Panc1 (cell line): ENCODE data around the gene TPRG1L. TPM values are rescaled to one million over a fixed set of nuclear protein-coding genes. Genes with fewer than 3 reads are reported as not detected.

Experiments used
- ATAC-seq: fragments of 200-7000 bp; cut with Tn5 transposase; 2 replicates; pipeline ENCODE4 v1.9.1; 2020; ENCODE audit warnings: mild to moderate bottlenecking, moderate library complexity
- BruUV-seq: library from RNA; stranded (reverse); fragments of 400-500 nt; replicated peaks from 2 replicates; lab custom pipeline; 2021; lab: Mats Ljungman, UMichigan
- CTCF ChIA-PET: fragments of 300-600 bp; sonication (Branson Sonifier 250); formaldehyde crosslinking; loops from one replicate; lab custom pipeline; 2022; ENCODE audit warnings: antibody characterized with exemption; lab: Charles Lee
- POLR2A ChIA-PET: fragments of 300-600 bp; sonication (Branson Sonifier 250); formaldehyde crosslinking; loops from one replicate; lab custom pipeline; 2022; ENCODE audit warnings: antibody characterized with exemption; lab: Charles Lee
- DNase-seq: peaks from one replicate; pipeline ENCODE4 v3.0.0-alpha.2; 2010; ENCODE audit warnings: low read depth, low spot score
- H3K27ac ChIP-seq: 2 replicates; pipeline ENCODE4 v1.5.1; 2011; ENCODE audit warnings: mild to moderate bottlenecking, low read length, inconsistent platforms
- H3K27me3 ChIP-seq: fragments of 200-500 bp; sonication (Bioruptor generic); 2 replicates; pipeline ENCODE4 v1.6.0; 2014; ENCODE audit warnings: low read length, inconsistent platforms; ENCODE audit not compliant: control insufficient read depth, insufficient read depth
- H3K36me3 ChIP-seq: fragments of 200-500 bp; sonication (Bioruptor generic); 2 replicates; pipeline ENCODE4 v1.5.1; 2014; ENCODE audit warnings: inconsistent platforms, mild to moderate bottlenecking, low read length, moderate library complexity; ENCODE audit not compliant: control insufficient read depth, insufficient read depth
- H3K4me1 ChIP-seq: 2 replicates; pipeline ENCODE4 v1.5.1; 2011; ENCODE audit warnings: inconsistent platforms, mild to moderate bottlenecking, low read length, moderate library complexity; ENCODE audit not compliant: control insufficient read depth, insufficient read depth
- H3K4me3 ChIP-seq, 2 experiments: 2 replicates each; pipeline ENCODE4 v1.5.1; 2011 to 2012; ENCODE audit warnings: low read depth in 2 of 2, low read length in 2 of 2, mild to moderate bottlenecking in 2 of 2, inconsistent platforms in 1 of 2, moderate library complexity in 1 of 2
- H3K9me3 ChIP-seq: fragments of 200-500 bp; sonication (Bioruptor generic); 2 replicates; pipeline ENCODE4 v1.5.1; 2014; ENCODE audit warnings: low read depth, mild to moderate bottlenecking, inconsistent platforms, low read length, moderate library complexity; ENCODE audit not compliant: control insufficient read depth, insufficient read depth
- POLR2AphosphoS5 ChIP-seq: IDR thresholded peaks from 2 replicates; pipeline ENCODE4 v1.6.1; 2012; ENCODE audit warnings: mild to moderate bottlenecking, low read depth, low read length, moderate library complexity
- SIN3A ChIP-seq: IDR thresholded peaks from 2 replicates; pipeline ENCODE4 v1.6.1; 2012; ENCODE audit warnings: low read depth, mild to moderate bottlenecking, low read length, moderate library complexity, borderline replicate concordance; ENCODE audit not compliant: insufficient read depth
- TCF7L2 ChIP-seq: IDR thresholded peaks from 2 replicates; pipeline ENCODE4 v1.6.1; 2011; ENCODE audit warnings: mild to moderate bottlenecking, low read depth, low read length, inconsistent platforms
- in situ Hi-C: cut with HindIII; loops from 2 replicates; pipeline ENCODE4 v1.10.0; 2016; ENCODE audit warnings: low sequenced_read_pairs, low pct_unique_long_range_greater_than_20kb
- intact Hi-C: fragments of 100-400 bp; cut with micrococcal nuclease; formaldehyde crosslinking; loops from one replicate; pipeline ENCODE4 v1.10.0; 2022; ENCODE audit not compliant: unreplicated experiment
- total RNA-seq: library from RNA; stranded (reverse); gene quantifications from one replicate; pipeline ENCODE4 v1.2.1, GENCODE V29; 2021; ENCODE audit not compliant: unreplicated experiment
- TF ChIP-seq, protein P1 (sequence below): fragments of 450-650 bp; IDR thresholded peaks from 2 replicates; pipeline ENCODE4 v1.5.1; 2017; ENCODE audit warnings: mild to moderate bottlenecking
- TF ChIP-seq, protein P2 (sequence below), 2 experiments: IDR thresholded peaks; 2 replicates each; pipeline ENCODE4 v1.6.1; 2011 to 2012; ENCODE audit warnings: low read depth in 2 of 2, control low read depth in 1 of 2, low read length in 1 of 2, mild to moderate bottlenecking in 1 of 2, moderate library complexity in 1 of 2; ENCODE audit not compliant: insufficient read depth in 1 of 2

The TPRG1L gene
- total RNA-seq, 1 experiment from 2014 or later, result 57.5 TPM

DNA sequence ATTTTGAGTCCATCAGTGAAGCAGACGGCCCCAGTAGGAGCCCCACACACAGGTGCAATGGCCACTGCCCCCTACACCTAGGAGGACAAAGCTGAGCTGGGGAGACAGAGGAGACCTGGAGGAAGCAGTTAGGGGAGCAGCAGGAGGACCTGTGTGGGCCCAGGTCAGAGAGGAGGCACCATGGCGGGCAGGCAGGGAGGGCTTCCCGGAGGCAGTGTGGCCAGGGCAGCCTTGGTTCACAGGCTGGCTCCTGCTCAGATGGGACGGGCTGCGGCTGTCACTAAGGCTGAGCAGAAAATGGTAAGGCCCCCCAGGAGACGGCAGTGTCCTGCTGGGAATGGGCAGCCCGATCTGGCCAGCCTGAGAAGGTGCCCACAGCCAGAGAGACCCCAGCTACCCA, 28.9 kb upstream of the TPRG1L start:
- DNase-seq (no peak), ATAC-seq (no peak)
- no peak overlapping the region for H3K4me3 ChIP-seq
- no TSS peak for BruUV-seq
- no peaks in the 10 kb centered on the region for H3K36me3 ChIP-seq
- H3K27me3 ChIP-seq, result no peaks in the 10 kb centered on the region
- peaks cover 8% of the 10 kb centered on the region for H3K4me1 ChIP-seq
- ChIA-PET POLR2A (no interaction called here), CTCF (no interaction called here)
- in situ Hi-C loops, result no loop called here
- intact Hi-C loops, result no loop called here
- no peaks in the 10 kb centered on the region for H3K9me3 ChIP-seq
- H3K27ac ChIP-seq, result no peak overlapping the region
- no peak for TF ChIP-seq SIN3A
- no peak for TF ChIP-seq POLR2AphosphoS5
- TF ChIP-seq, protein P1, sequence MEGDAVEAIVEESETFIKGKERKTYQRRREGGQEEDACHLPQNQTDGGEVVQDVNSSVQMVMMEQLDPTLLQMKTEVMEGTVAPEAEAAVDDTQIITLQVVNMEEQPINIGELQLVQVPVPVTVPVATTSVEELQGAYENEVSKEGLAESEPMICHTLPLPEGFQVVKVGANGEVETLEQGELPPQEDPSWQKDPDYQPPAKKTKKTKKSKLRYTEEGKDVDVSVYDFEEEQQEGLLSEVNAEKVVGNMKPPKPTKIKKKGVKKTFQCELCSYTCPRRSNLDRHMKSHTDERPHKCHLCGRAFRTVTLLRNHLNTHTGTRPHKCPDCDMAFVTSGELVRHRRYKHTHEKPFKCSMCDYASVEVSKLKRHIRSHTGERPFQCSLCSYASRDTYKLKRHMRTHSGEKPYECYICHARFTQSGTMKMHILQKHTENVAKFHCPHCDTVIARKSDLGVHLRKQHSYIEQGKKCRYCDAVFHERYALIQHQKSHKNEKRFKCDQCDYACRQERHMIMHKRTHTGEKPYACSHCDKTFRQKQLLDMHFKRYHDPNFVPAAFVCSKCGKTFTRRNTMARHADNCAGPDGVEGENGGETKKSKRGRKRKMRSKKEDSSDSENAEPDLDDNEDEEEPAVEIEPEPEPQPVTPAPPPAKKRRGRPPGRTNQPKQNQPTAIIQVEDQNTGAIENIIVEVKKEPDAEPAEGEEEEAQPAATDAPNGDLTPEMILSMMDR, result no peak
- TF ChIP-seq, protein P2, sequence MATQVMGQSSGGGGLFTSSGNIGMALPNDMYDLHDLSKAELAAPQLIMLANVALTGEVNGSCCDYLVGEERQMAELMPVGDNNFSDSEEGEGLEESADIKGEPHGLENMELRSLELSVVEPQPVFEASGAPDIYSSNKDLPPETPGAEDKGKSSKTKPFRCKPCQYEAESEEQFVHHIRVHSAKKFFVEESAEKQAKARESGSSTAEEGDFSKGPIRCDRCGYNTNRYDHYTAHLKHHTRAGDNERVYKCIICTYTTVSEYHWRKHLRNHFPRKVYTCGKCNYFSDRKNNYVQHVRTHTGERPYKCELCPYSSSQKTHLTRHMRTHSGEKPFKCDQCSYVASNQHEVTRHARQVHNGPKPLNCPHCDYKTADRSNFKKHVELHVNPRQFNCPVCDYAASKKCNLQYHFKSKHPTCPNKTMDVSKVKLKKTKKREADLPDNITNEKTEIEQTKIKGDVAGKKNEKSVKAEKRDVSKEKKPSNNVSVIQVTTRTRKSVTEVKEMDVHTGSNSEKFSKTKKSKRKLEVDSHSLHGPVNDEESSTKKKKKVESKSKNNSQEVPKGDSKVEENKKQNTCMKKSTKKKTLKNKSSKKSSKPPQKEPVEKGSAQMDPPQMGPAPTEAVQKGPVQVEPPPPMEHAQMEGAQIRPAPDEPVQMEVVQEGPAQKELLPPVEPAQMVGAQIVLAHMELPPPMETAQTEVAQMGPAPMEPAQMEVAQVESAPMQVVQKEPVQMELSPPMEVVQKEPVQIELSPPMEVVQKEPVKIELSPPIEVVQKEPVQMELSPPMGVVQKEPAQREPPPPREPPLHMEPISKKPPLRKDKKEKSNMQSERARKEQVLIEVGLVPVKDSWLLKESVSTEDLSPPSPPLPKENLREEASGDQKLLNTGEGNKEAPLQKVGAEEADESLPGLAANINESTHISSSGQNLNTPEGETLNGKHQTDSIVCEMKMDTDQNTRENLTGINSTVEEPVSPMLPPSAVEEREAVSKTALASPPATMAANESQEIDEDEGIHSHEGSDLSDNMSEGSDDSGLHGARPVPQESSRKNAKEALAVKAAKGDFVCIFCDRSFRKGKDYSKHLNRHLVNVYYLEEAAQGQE (IDR thresholded peaks at IDR 0.05; ENCODE audit: insufficient read depth in 1 of 2, low read depth in 2 of 2, low read length in 1 of 2), result no peak
- no peak for TF ChIP-seq TCF7L2

DNA sequence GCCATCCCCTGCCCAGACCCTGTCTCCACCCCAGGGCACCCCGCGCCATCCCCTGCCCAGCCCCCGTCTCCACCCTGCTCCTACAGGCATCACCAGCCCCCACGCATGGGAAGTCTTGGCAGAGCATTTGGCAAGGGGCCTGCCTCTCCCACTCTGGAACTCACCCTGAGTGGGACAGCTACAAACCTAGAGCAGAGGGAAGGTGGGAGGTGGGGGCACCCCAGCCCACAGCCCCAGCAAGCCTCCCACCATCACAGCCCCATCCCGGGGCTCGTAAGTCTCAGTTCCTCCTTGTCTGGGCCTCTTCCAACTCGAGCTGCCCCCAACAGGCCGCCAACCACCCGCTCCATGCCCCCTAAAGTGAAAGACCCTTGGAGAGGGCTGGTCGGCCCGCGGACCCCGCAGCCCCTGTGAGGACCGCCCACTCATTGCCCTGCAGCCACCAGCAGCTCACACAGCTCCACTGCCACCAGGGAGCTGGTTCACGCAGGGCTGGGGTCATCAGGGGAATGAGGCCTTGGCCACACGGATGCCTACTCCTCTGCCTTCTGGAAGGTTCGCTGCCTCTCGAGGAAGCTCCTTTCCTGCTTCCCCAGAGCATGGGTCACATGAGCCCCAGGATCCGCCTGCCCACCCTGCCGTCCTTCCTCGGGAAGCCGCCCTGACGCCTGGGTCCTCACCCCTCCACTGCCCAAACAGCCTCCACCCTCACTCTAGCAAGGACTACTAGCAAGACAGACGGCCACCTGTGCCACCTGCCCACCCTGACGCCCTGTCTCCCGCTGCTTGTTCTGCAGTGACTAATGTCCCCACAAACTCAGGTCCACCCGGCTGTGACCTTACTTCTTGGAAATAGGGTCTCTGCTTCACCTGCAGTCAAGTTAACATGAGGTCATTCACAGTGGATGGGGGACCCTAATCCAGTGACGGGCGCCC, 27.9 kb upstream of the TPRG1L start:
- ChIA-PET CTCF (no interaction called here), POLR2A (no interaction called here)
- no peak overlapping the region for H3K4me3 ChIP-seq
- H3K9me3 ChIP-seq, result no peaks in the 10 kb centered on the region
- no peaks in the 10 kb centered on the region for H3K36me3 ChIP-seq
- peaks cover 8% of the 10 kb centered on the region for H3K4me1 ChIP-seq
- H3K27me3 ChIP-seq, result no peaks in the 10 kb centered on the region
- ATAC-seq (no peak), DNase-seq (no peak)
- in situ Hi-C loops, result no loop called here
- BruUV-seq, result no TSS peak
- TF ChIP-seq SIN3A (no peak), TCF7L2 (no peak), POLR2AphosphoS5 (no peak)
- TF ChIP-seq, protein P1, result no peak
- TF ChIP-seq, protein P2 (IDR thresholded peaks at IDR 0.05; ENCODE audit: insufficient read depth in 1 of 2, low read depth in 2 of 2, low read length in 1 of 2), result no peak
- intact Hi-C loops, result no loop called here
- H3K27ac ChIP-seq, result no peak overlapping the region
